Measurements from ENCODE around the gene IL23A. TPM values are rescaled to one million over a fixed set of nuclear protein-coding genes. Genes with fewer than 3 reads are reported as not detected.

IL23A gene
- total RNA-seq, 1 experiment from 2014 or later = 2.0 TPM

DNA sequence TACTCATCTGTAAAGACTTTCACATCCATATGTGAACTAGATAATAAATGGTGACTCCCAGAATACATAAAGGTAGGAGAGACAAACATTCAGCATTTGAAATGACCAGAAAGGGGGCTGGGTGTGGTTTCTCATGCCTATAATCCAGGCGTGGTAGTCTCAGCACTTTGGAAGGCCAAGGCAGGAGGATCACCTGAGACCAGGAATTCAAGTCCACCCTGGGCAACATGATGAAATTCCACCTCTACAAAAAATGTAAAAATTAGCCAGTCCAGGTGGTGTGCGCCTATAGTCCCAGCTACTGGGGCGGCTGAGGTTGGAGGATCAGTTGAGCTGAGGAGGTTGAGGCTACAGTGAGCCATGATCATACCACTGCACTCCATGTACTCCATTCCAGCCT lies 34.4 kb upstream of the IL23A start:
- H2AFZ ChIP-seq (ENCODE audit: low read length) = no peak overlapping the region
- no peak overlapping the region for H3K27ac Mint-ChIP-seq
- H3T11ph ChIP-seq (ENCODE audit: low read length) = no peak overlapping the region

More for the DNA sequence above, 34.4 kb upstream of the IL23A start:
- Mint-ChIP-seq H3K36me3 (ENCODE audit: insufficient read depth in 1 of 3, low read depth in 3 of 3) (peaks cover 12 to 52% (median 30%) of the 10 kb centered on the region in 3 experiments; a peak in 6 of 7 replicates), H3K9me3 (no peaks in the 10 kb centered on the region), H3K27me3 (ENCODE audit: low read depth) (no peaks in the 10 kb centered on the region), H3K4me1 (peaks cover 8 to 11% of the 10 kb centered on the region in 2 experiments), H3K4me3 (no peak overlapping the region)
- Histone ChIP-seq H3K14ac (ENCODE audit: insufficient read depth, low read length) (no peak overlapping the region), H3K79me1 (ENCODE audit: insufficient read depth, low read depth, low read length, poor library complexity, severe bottlenecking) (peaks cover 3% of the 10 kb centered on the region), H3K23me2 (ENCODE audit: insufficient read length, low read depth, low read length, poor library complexity, severe bottlenecking) (peaks cover 7% of the 10 kb centered on the region), H2BK12ac (ENCODE audit: insufficient read length, low read depth, low read length) (no peak overlapping the region), H3K27me3 (ENCODE audit: insufficient read depth, low read length) (no peaks in the 10 kb centered on the region), H4K91ac (ENCODE audit: insufficient read length, low read depth, low read length) (no peak overlapping the region), H2BK15ac (ENCODE audit: low read depth, low read length) (no peak overlapping the region), H4K5ac (ENCODE audit: insufficient read length, low read depth, low read length) (no peak overlapping the region), H3K4ac (ENCODE audit: low read depth, low read length) (no peak overlapping the region), H2BK20ac (ENCODE audit: low read depth, low read length, poor library complexity, severe bottlenecking) (no peak overlapping the region), H3K9me3 (ENCODE audit: control insufficient read depth, low read depth, low read length) (no peaks in the 10 kb centered on the region), H2BK120ac (ENCODE audit: low read depth, low read length, poor library complexity, severe bottlenecking) (no peak overlapping the region), H4K8ac (replicated peaks; ENCODE audit: insufficient read length, low read depth, low read length) (no peak overlapping the region), H3K18ac (ENCODE audit: insufficient read length, low read depth, low read length) (no peak overlapping the region), H2BK5ac (ENCODE audit: insufficient read length, low read length) (no peak overlapping the region), H2AK5ac (ENCODE audit: insufficient read length, low read length) (no peak overlapping the region), H3K9ac (ENCODE audit: extremely low read depth, insufficient read length, low read length) (no peak overlapping the region), H3K56ac (ENCODE audit: insufficient read length, low read depth, low read length) (no peak overlapping the region), H3K79me2 (ENCODE audit: insufficient read depth, low read length) (peaks cover 4% of the 10 kb centered on the region; the same call in 1 of the 2 replicates), H3K4me1 (ENCODE audit: insufficient read depth, low read length) (no peaks in the 10 kb centered on the region; the same call in 1 of the 2 replicates), H3K23ac (ENCODE audit: insufficient read length, low read depth, low read length) (no peak overlapping the region), H3K27ac (ENCODE audit: insufficient read length, low read depth, low read length) (no peak overlapping the region), H3K4me2 (ENCODE audit: insufficient read depth, insufficient read length, low read length) (no peak overlapping the region), H4K20me1 (ENCODE audit: control insufficient read depth, insufficient read depth, insufficient read length) (no peaks in the 10 kb centered on the region)
- TF ChIP-seq, protein P1, sequence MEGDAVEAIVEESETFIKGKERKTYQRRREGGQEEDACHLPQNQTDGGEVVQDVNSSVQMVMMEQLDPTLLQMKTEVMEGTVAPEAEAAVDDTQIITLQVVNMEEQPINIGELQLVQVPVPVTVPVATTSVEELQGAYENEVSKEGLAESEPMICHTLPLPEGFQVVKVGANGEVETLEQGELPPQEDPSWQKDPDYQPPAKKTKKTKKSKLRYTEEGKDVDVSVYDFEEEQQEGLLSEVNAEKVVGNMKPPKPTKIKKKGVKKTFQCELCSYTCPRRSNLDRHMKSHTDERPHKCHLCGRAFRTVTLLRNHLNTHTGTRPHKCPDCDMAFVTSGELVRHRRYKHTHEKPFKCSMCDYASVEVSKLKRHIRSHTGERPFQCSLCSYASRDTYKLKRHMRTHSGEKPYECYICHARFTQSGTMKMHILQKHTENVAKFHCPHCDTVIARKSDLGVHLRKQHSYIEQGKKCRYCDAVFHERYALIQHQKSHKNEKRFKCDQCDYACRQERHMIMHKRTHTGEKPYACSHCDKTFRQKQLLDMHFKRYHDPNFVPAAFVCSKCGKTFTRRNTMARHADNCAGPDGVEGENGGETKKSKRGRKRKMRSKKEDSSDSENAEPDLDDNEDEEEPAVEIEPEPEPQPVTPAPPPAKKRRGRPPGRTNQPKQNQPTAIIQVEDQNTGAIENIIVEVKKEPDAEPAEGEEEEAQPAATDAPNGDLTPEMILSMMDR (conservative IDR thresholded peaks at IDR 0.05) = no peak
- WGBS (ENCODE audit: extremely low coverage, insufficient read length, low lambda C conversion rate) = no CpG with 5 or more reads among the region's 3 CpGs
- DNase-seq = no peak
